Astrocyte of the spinal cord (primary cell): ENCODE results near the gene NDUFB10.

ENCODE experiments used
- DNase-seq: peaks from one replicate; pipeline ENCODE4 v3.0.0; 2011; ENCODE audit warnings: low read depth, low spot score
- H3K4me3 ChIP-seq: 2 replicates; pipeline ENCODE4 v1.5.1; 2011; ENCODE audit warnings: low read depth, mild to moderate bottlenecking, low read length, moderate library complexity
- CTCF ChIP-seq: IDR thresholded peaks from 2 replicates; pipeline ENCODE4 v1.5.1; 2012; ENCODE audit warnings: low read depth, mild to moderate bottlenecking, low read length, inconsistent platforms
- in situ Hi-C: cut with HindIII; loops from 2 replicates; pipeline ENCODE4 v1.10.0; 2017; ENCODE audit warnings: low sequenced_read_pairs

NDUFB10 gene

GRCh38 chr16:1997494-1998359 is 38.4 kb downstream of the NDUFB10 start:
- in situ Hi-C loops: no loop called here
- H3K4me3 ChIP-seq: no peak overlapping the region
- no peak for DNase-seq
- TF ChIP-seq CTCF: no peak

GRCh38 chr16:1998360-1998835 is 39.1 kb downstream of the NDUFB10 start:
- H3K4me3 ChIP-seq: no peak overlapping the region
- no peak for TF ChIP-seq CTCF
- in situ Hi-C loops: no loop called here
- no peak for DNase-seq

GRCh38 chr16:1998852-1999801 is 39.8 kb downstream of the NDUFB10 start:
- no peak for TF ChIP-seq CTCF
- no peak for DNase-seq
- H3K4me3 ChIP-seq: no peak overlapping the region
- in situ Hi-C loops: no loop called here

GRCh38 chr16:1999866-2000514 is 40.7 kb downstream of the NDUFB10 start:
- in situ Hi-C loops: no loop called here
- no peak overlapping the region for H3K4me3 ChIP-seq

GRCh38 chr16:2001035-2001434 is 41.7 kb downstream of the NDUFB10 start:
- H3K4me3 ChIP-seq: no peak overlapping the region
- in situ Hi-C loops: no loop called here
- no peak for TF ChIP-seq CTCF
- no peak for DNase-seq

More at GRCh38 chr16:1999866-2000514, 40.7 kb downstream of the NDUFB10 start:
- DNase-seq: no peak
- TF ChIP-seq CTCF: no peak
